GM12878 (cell line): ENCODE results near the gene CCDC63. TPM values are rescaled to one million over a fixed set of nuclear protein-coding genes. Genes with fewer than 3 reads are reported as not detected.

Source experiments
- ATF7 ChIP-seq: fragments of 450-650 bp; IDR thresholded peaks from 2 replicates; pipeline ENCODE4 v1.6.1; 2016; ENCODE audit warnings: low read depth, mild to moderate bottlenecking
- BACH1 ChIP-seq: fragments of 450-650 bp; IDR thresholded peaks from 2 replicates; pipeline ENCODE4 v1.6.1; 2017; ENCODE audit warnings: mild to moderate bottlenecking, borderline replicate concordance
- CHD2 ChIP-seq: IDR thresholded peaks from 2 replicates; pipeline ENCODE4 v1.6.1; 2011; ENCODE audit warnings: low read depth, low read length, improper control_type of control experiment, borderline replicate concordance
- CHD4 ChIP-seq: fragments of 200-600 bp; sonication (generic); IDR thresholded peaks from 2 replicates; pipeline ENCODE4 v1.6.1; 2016; ENCODE audit warnings: mild to moderate bottlenecking
- EP300 ChIP-seq, 2 experiments: fragments of 150-350 bp in 1 of 2; IDR thresholded peaks; 2 replicates each; pipeline ENCODE4 v1.6.1; 2011 to 2012; ENCODE audit warnings: low read depth in 2 of 2, low read length in 2 of 2, borderline replicate concordance in 1 of 2, improper control_type of control experiment in 1 of 2, inconsistent platforms in 1 of 2; ENCODE audit not compliant: control insufficient read depth in 1 of 2
- IKZF1 ChIP-seq: fragments of 450-650 bp; conservative IDR thresholded peaks from 2 replicates; pipeline ENCODE4 v1.6.1; 2017; ENCODE audit warnings: antibody characterized with exemption, mild to moderate bottlenecking
- IRF4 ChIP-seq: IDR thresholded peaks from 2 replicates; pipeline ENCODE4 v1.6.1; 2011; ENCODE audit warnings: low read depth, low read length
- IRF5 ChIP-seq: fragments of 450-650 bp; IDR thresholded peaks from 2 replicates; pipeline ENCODE4 v1.6.1; 2017; ENCODE audit warnings: borderline replicate concordance
- MEF2A ChIP-seq: IDR thresholded peaks from 2 replicates; pipeline ENCODE4 v1.6.1; 2011; ENCODE audit warnings: low read depth, mild to moderate bottlenecking, low read length, moderate library complexity; ENCODE audit not compliant: insufficient read depth
- MEF2B ChIP-seq: fragments of 450-650 bp; IDR thresholded peaks from 2 replicates; pipeline ENCODE4 v1.6.1; 2018; ENCODE audit warnings: mild to moderate bottlenecking, moderate library complexity; ENCODE audit not compliant: partially characterized antibody, poor library complexity, severe bottlenecking
- NBN ChIP-seq: fragments of 450-650 bp; IDR thresholded peaks from 2 replicates; pipeline ENCODE4 v1.6.1; 2016
- NFIC ChIP-seq: IDR thresholded peaks from 2 replicates; pipeline ENCODE4 v1.6.1; 2012; ENCODE audit warnings: low read depth, mild to moderate bottlenecking, inconsistent platforms, low read length, moderate library complexity
- PAX5 ChIP-seq: IDR thresholded peaks from 2 replicates; pipeline ENCODE4 v1.6.1; 2011; ENCODE audit warnings: low read depth, low read length, borderline replicate concordance
- PKNOX1 ChIP-seq: fragments of 450-650 bp; IDR thresholded peaks from 2 replicates; pipeline ENCODE4 v1.6.1; 2016; ENCODE audit warnings: mild to moderate bottlenecking
- PML ChIP-seq: IDR thresholded peaks from 2 replicates; pipeline ENCODE4 v1.6.1; 2012; ENCODE audit warnings: low read length, inconsistent platforms
- RBBP5 ChIP-seq: fragments of 200-600 bp; sonication (generic); conservative IDR thresholded peaks from 2 replicates; pipeline ENCODE4 v1.6.1; 2016
- RELA ChIP-seq: fragments of 450-650 bp; IDR thresholded peaks from 2 replicates; pipeline ENCODE4 v1.8.0; 2014; ENCODE audit warnings: borderline replicate concordance; ENCODE audit not compliant: partially characterized antibody
- RUNX3 ChIP-seq: IDR thresholded peaks from 2 replicates; pipeline ENCODE4 v1.6.1; 2012; ENCODE audit warnings: low read length, inconsistent platforms
- SREBF2 ChIP-seq: IDR thresholded peaks from 2 replicates; pipeline ENCODE4 v1.6.1; 2012; ENCODE audit warnings: mild to moderate bottlenecking, low read length
- STAT1 ChIP-seq: fragments of 450-650 bp; conservative IDR thresholded peaks from 2 replicates; pipeline ENCODE4 v1.6.1; 2014; ENCODE audit warnings: antibody characterized with exemption, mild to moderate bottlenecking
- ZNF592 ChIP-seq: fragments of 450-650 bp; IDR thresholded peaks from 2 replicates; pipeline ENCODE4 v1.6.1; 2017; ENCODE audit warnings: mild to moderate bottlenecking, moderate library complexity
- polyA plus RNA-seq, 11 experiments: library from polyadenylated mRNA; depleted of rRNA in 4 of 11; unstranded in 6 of 11; stranded (reverse) in 5 of 11; fragments of >200 nt; fragmentation: Nextera tagmentation in 4 of 11; fragmentation: Illumina TruSeq in 1 of 11; extraction: Ambion mirVana in 4 of 11; extraction: Trizol in 1 of 11; gene quantifications; 1 replicate in 1 of 11; 2 replicates in 10 of 11; pipeline versions ENCODE4 v1.2.1 to v1.2.3, GENCODE V29; 2011 to 2016; ENCODE audit warnings: inconsistent platforms in 2 of 11, missing spikeins in 2 of 11, low read depth in 1 of 11
- total RNA-seq, 4 experiments: library from RNA; depleted of rRNA in 3 of 4; stranded (reverse); fragments of >200 nt in 3 of 4; fragmentation: Illumina TruSeq in 1 of 4; extraction: Trizol in 1 of 4; gene quantifications; 2 replicates each; pipeline versions ENCODE4 v1.2.1 to v1.2.3, GENCODE V29; 2013 to 2021

The CCDC63 gene
- total and polyA plus RNA-seq, 10 of the 15 experiments (the other 5 are each of a cell fraction or from before 2014, with no cell fraction given), result not detected

- peak; percentile 91 to 96 for TF ChIP-seq EP300 (IDR thresholded peaks at IDR 0.05; ENCODE audit: borderline replicate concordance in 1 of 2, control insufficient read depth in 1 of 2, low read depth in 2 of 2, low read length in 2 of 2)
- TF ChIP-seq ZNF592, result 0 out of 2 replicates have a peak, but pooled peaks have one; percentile 19
- peak; percentile 79 for TF ChIP-seq MEF2B
- no peak for TF ChIP-seq IRF5
- 0 out of 2 replicates have a peak, but pooled peaks have one; percentile 61 for TF ChIP-seq CHD2
- 0 out of 2 replicates have a peak, but pooled peaks have one; percentile 25 for TF ChIP-seq STAT1
- peak; percentile 51 for TF ChIP-seq PKNOX1
- TF ChIP-seq SREBF2, result no peak
- TF ChIP-seq MEF2A, result peak; percentile 55; the same call in 1 of the 2 replicates
- TF ChIP-seq NBN, result peak; percentile 97
- TF ChIP-seq RUNX3, result peak; percentile 79
- peak; percentile 89; the same call in 1 of the 2 replicates for TF ChIP-seq BACH1
- no peak for TF ChIP-seq CHD4
- TF ChIP-seq ATF7, result peak; percentile 85
- no peak for TF ChIP-seq RBBP5
- TF ChIP-seq IKZF1, result peak; percentile 63
- peak; percentile 77 for TF ChIP-seq NFIC
- TF ChIP-seq IRF4, result peak; percentile 94
- peak; percentile 44; the same call in 1 of the 2 replicates for TF ChIP-seq PML
- peak; percentile 8 for TF ChIP-seq RELA
- TF ChIP-seq PAX5, result 0 out of 2 replicates have a peak, but pooled peaks have one; percentile 67
These were observed 66.6 kb downstream of the CCDC63 start (continued) for GRCh38 chr12:110913119-110914056.
